GM21390 (cell line): ENCODE results near the gene DCBLD1.
"Not testable (repeated sequence)": the region's sequence is repeated elsewhere in the genome, so short reads cannot be mapped to it uniquely, and the experiment has no call there.

ENCODE experiments used
- ATAC-seq: cut with Tn5 transposase; IDR thresholded peaks from one replicate; pipeline ENCODE4 v1.9.1; 2021; ENCODE audit not compliant: unreplicated experiment

The DCBLD1 gene

GRCh38 chr6:117497237-117497636 lies 14.8 kb downstream of the DCBLD1 start:
- no peak for ATAC-seq

GRCh38 chr6:117498159-117498558 lies 15.7 kb downstream of the DCBLD1 start:
- peak; percentile 50 for ATAC-seq

- no peak for ATAC-seq
These were observed 19.2 kb downstream of the DCBLD1 start for GRCh38 chr6:117501722-117502121.

- no peak for ATAC-seq
These were observed 20.1 kb downstream of the DCBLD1 start for GRCh38 chr6:117502580-117502979.

- no peak for ATAC-seq
These were observed 20.7 kb downstream of the DCBLD1 start for GRCh38 chr6:117503211-117503610.

- no peak for ATAC-seq
These were observed 22.1 kb downstream of the DCBLD1 start for GRCh38 chr6:117504478-117505144.

- ATAC-seq, result no peak
These were observed 22.8 kb downstream of the DCBLD1 start for GRCh38 chr6:117505311-117505710.

GRCh38 chr6:117506180-117506835 lies 23.8 kb downstream of the DCBLD1 start:
- ATAC-seq, result no peak

GRCh38 chr6:117506907-117507306 lies 24.4 kb downstream of the DCBLD1 start:
- no peak for ATAC-seq

GRCh38 chr6:117508450-117508971 lies 26.0 kb downstream of the DCBLD1 start:
- no peak for ATAC-seq

- no peak for ATAC-seq
These were observed 26.5 kb downstream of the DCBLD1 start for GRCh38 chr6:117509021-117509420.

GRCh38 chr6:117512056-117512828 lies 29.8 kb downstream of the DCBLD1 start:
- no peak for ATAC-seq

- no peak for ATAC-seq
These were observed 30.6 kb downstream of the DCBLD1 start for GRCh38 chr6:117512987-117513573.

- ATAC-seq, result no peak
These were observed 31.4 kb downstream of the DCBLD1 start for GRCh38 chr6:117513778-117514365.

- ATAC-seq, result no peak
These were observed 32.2 kb downstream of the DCBLD1 start for GRCh38 chr6:117514655-117515054.

GRCh38 chr6:117515326-117515725 lies 32.9 kb downstream of the DCBLD1 start:
- no peak for ATAC-seq

- ATAC-seq, result not testable (repeated sequence)
These were observed 35.5 kb downstream of the DCBLD1 start for GRCh38 chr6:117517995-117518394.

- ATAC-seq, result no peak
These were observed 36.4 kb downstream of the DCBLD1 start for GRCh38 chr6:117518870-117519269.

GRCh38 chr6:117520603-117521395 lies 38.3 kb downstream of the DCBLD1 start:
- ATAC-seq, result no peak
